SKM-1 treated with dmso at 0.1 percent for 144 hours (cell line): ENCODE results near the gene RNF14.
"Not testable (repeated sequence)": the region's sequence is repeated elsewhere in the genome, so short reads cannot be mapped to it uniquely, and the experiment has no call there.

Experiments
- DNase-seq: peaks from one replicate; lab custom pipeline; 2025; ENCODE audit not compliant: unreplicated experiment; lab: John Stamatoyannopoulos, UW

RNF14 gene

GRCh38 chr5:141968914-141969608 lies at the start of gene RNF14:
Gene RNF14, plus strand, starts transcription at chr5:141969105. Its CDS starts 4,484 bp downstream, at chr5:141973589.
- DNase-seq, result peak; percentile 92

GRCh38 chr5:141919218-141920119 lies 49.4 kb upstream of the RNF14 start:
- no peak for DNase-seq

- DNase-seq, result no peak
Measured at GRCh38 chr5:141920771-141921170, 48.1 kb upstream of the RNF14 start.

GRCh38 chr5:141922827-141923447 lies 46.0 kb upstream of the RNF14 start:
- DNase-seq, result not testable (repeated sequence)

- peak; percentile 89 for DNase-seq
Measured at GRCh38 chr5:141923448-141924313, 45.2 kb upstream of the RNF14 start, which contains the start of gene DELE1. Gene DELE1, plus strand, starts transcription at chr5:141923871. Its CDS starts 71 bp downstream, at chr5:141923942.

GRCh38 chr5:141926434-141926833 lies 42.5 kb upstream of the RNF14 start:
- no peak for DNase-seq

GRCh38 chr5:141928051-141928450 lies 40.9 kb upstream of the RNF14 start:
- DNase-seq, result no peak

- no peak for DNase-seq
Measured at GRCh38 chr5:141929398-141930058, 39.4 kb upstream of the RNF14 start.

GRCh38 chr5:141931694-141932093 lies 37.2 kb upstream of the RNF14 start:
- no peak for DNase-seq

GRCh38 chr5:141933151-141933550 lies 35.8 kb upstream of the RNF14 start:
- no peak for DNase-seq

GRCh38 chr5:141934099-141934844 lies 34.6 kb upstream of the RNF14 start:
- no peak for DNase-seq

GRCh38 chr5:141935538-141935937 lies 33.4 kb upstream of the RNF14 start:
- no peak for DNase-seq

- peak; percentile 25 for DNase-seq
Measured at GRCh38 chr5:141940695-141941271, 28.1 kb upstream of the RNF14 start.

GRCh38 chr5:141941307-141941706 lies 27.6 kb upstream of the RNF14 start:
- no peak for DNase-seq

GRCh38 chr5:141941779-141942178 lies 27.1 kb upstream of the RNF14 start:
- DNase-seq, result no peak

- no peak for DNase-seq
Measured at GRCh38 chr5:141942185-141942857, 26.6 kb upstream of the RNF14 start.

GRCh38 chr5:141944076-141944475 lies 24.8 kb upstream of the RNF14 start:
- DNase-seq, result no peak

GRCh38 chr5:141945511-141946051 lies 23.3 kb upstream of the RNF14 start:
- peak; percentile 27 for DNase-seq
